ACC112 (cell line): ENCODE data around the gene C1QTNF1.

Source experiments
- H2AFZ ChIP-seq: fragments of 200-600 bp; sonication (generic); one replicate; pipeline ENCODE4 v1.6.0; 2017; ENCODE audit warnings: antibody characterized with exemption, low read length; ENCODE audit not compliant: unreplicated experiment
- H3K27ac ChIP-seq: fragments of 200-600 bp; sonication (generic); 2 replicates; pipeline ENCODE4 v1.5.1; 2014; ENCODE audit warnings: low read depth, mild to moderate bottlenecking, antibody characterized with exemption, low read length, moderate library complexity
- H3K27me3 ChIP-seq: fragments of 200-600 bp; sonication (generic); 2 replicates; pipeline ENCODE4 v1.6.1; 2014; ENCODE audit warnings: mild to moderate bottlenecking, antibody characterized with exemption, low read length, moderate library complexity, mixed read lengths; ENCODE audit not compliant: insufficient read depth
- H3K36me3 ChIP-seq: fragments of 200-600 bp; sonication (generic); 2 replicates; pipeline ENCODE4 v1.6.1; 2016; ENCODE audit warnings: mild to moderate bottlenecking, antibody characterized with exemption, low read length, moderate library complexity, mixed read lengths; ENCODE audit not compliant: insufficient read depth
- H3K4me1 ChIP-seq: fragments of 200-600 bp; sonication (generic); one replicate; pipeline ENCODE4 v1.6.1; 2016; ENCODE audit warnings: low read length, mixed read lengths; ENCODE audit not compliant: insufficient read depth, unreplicated experiment, control insufficient read depth
- H3K4me3 ChIP-seq: fragments of 200-600 bp; sonication (generic); 2 replicates; pipeline ENCODE4 v1.5.1; 2014; ENCODE audit warnings: mild to moderate bottlenecking, low read depth, low read length
- H3K79me2 ChIP-seq: fragments of 200-600 bp; sonication (generic); one replicate; pipeline ENCODE4 v1.6.0; 2016; ENCODE audit warnings: low read length; ENCODE audit not compliant: control insufficient read depth, unreplicated experiment, insufficient read depth

Gene C1QTNF1

GRCh38 chr17:79051306-79051705, 27.3 kb downstream of the C1QTNF1 start:
- H3K79me2 ChIP-seq = no peaks in the 10 kb centered on the region
- H3K4me3 ChIP-seq = no peak overlapping the region
- no peak overlapping the region for H3K27ac ChIP-seq
- no peak overlapping the region for H2AFZ ChIP-seq
- H3K4me1 ChIP-seq = peaks cover 7% of the 10 kb centered on the region
- H3K36me3 ChIP-seq = no peaks in the 10 kb centered on the region
- H3K27me3 ChIP-seq = no peaks in the 10 kb centered on the region

DNA sequence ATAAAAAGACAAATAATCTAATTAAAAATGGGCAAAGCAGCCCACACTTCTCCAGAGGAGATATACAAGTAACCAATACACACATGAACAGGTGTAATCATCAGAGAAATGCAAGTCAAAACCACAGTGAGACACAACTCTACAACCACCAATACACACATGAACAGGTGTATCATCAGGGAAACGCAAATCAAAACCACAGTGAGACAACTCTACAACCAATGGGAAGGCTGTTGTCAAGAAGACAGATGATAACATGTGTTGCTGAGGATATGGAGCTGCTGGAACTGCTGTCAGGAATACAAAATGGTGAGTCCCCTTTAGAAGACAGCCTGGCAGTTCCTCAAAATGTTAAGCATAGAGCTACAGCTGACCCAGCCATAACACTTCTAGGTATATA, 28.2 kb downstream of the C1QTNF1 start:
- no peak overlapping the region for H3K27ac ChIP-seq
- no peaks in the 10 kb centered on the region for H3K27me3 ChIP-seq
- H3K4me3 ChIP-seq = no peak overlapping the region
- H3K36me3 ChIP-seq = no peaks in the 10 kb centered on the region
- peaks cover 3% of the 10 kb centered on the region for H3K4me1 ChIP-seq
- H2AFZ ChIP-seq = no peak overlapping the region
- no peaks in the 10 kb centered on the region for H3K79me2 ChIP-seq

DNA sequence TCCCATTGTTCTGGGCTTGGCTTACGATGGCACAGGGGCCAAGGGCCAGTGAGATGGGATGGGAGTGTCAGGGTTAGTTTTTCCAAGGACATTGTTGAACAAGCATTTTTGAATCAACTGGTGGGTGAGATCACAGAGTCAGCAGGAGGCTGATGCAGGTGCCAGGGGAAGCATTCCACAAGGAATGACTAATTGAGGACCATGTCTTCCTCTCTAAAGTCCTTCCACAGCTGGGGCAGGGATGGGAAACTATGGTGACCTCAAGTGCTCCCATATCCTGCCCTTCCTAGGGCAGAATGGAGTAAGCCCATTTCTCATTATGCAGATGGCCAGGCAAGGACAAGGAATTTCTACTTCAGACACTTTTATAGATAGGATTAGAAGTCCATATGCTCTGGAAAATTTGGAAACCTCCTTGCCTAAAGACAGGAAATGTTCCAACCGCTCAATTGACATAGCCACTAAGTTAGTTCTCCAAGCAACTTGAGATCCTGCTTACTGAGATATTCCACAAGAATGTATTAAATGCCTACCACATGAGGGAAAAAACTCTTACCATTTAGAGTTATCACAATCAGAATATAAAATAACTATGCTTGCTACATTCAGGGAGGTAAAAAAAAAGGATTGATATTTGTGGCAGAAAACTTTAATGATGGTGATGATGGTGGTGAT, 29.4 kb downstream of the C1QTNF1 start:
- Histone ChIP-seq H3K27me3 (no peaks in the 10 kb centered on the region), H3K27ac (no peak overlapping the region), H3K4me3 (no peak overlapping the region), H3K79me2 (no peaks in the 10 kb centered on the region), H3K4me1 (peaks cover 3% of the 10 kb centered on the region), H3K36me3 (no peaks in the 10 kb centered on the region), H2AFZ (no peak overlapping the region)

- Histone ChIP-seq H3K27me3 (no peaks in the 10 kb centered on the region), H3K27ac (no peak overlapping the region), H2AFZ (no peak overlapping the region), H3K4me3 (no peak overlapping the region), H3K4me1 (peaks cover 3% of the 10 kb centered on the region), H3K36me3 (no peaks in the 10 kb centered on the region), H3K79me2 (no peaks in the 10 kb centered on the region)
Measured at GRCh38 chr17:79054200-79054960, 30.4 kb downstream of the C1QTNF1 start.

GRCh38 chr17:79055197-79055596, 31.2 kb downstream of the C1QTNF1 start:
- Histone ChIP-seq H2AFZ (no peak overlapping the region), H3K79me2 (no peaks in the 10 kb centered on the region), H3K4me3 (no peak overlapping the region), H3K27me3 (no peaks in the 10 kb centered on the region), H3K36me3 (no peaks in the 10 kb centered on the region), H3K27ac (no peak overlapping the region), H3K4me1 (peaks cover 3% of the 10 kb centered on the region)

DNA sequence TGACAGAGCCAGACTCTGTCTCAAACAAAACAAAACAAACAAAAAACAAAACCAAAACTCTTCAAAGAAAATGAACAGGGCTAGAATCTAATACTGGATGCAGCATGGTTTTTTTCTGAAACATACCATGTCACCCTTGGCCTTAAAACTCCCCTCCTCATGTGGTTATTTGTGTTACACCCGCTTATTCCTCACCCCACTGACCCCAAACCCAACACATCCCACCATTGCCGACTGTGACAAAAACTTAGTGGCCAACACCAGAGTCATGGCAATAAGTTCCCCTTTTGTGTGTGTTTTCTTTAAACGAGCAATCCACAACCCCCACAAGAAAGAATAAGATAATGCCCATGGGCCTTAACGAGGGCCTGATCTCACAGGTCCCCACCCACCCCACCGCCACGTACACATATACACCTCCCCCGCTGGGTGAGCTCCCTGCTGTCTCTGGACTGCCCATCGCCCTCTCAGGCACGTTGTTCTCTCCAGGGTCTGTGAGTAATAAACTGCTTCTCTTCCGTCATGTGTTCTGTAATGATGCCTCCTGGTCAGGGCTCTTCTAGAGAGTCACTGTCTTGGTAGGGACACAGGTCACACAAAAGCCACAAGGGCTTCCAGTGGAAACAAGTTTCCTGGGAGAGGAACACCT, 33.9 kb downstream of the C1QTNF1 start:
- Histone ChIP-seq H3K27me3 (no peaks in the 10 kb centered on the region), H3K4me1 (peaks cover 3% of the 10 kb centered on the region), H3K4me3 (no peak overlapping the region), H3K36me3 (no peaks in the 10 kb centered on the region), H2AFZ (no peak overlapping the region), H3K27ac (no peak overlapping the region), H3K79me2 (no peaks in the 10 kb centered on the region)

GRCh38 chr17:79062691-79063090, 38.7 kb downstream of the C1QTNF1 start:
- no peaks in the 10 kb centered on the region for H3K79me2 ChIP-seq
- no peak overlapping the region for H3K4me3 ChIP-seq
- H3K4me1 ChIP-seq = no peaks in the 10 kb centered on the region
- H3K27me3 ChIP-seq = no peaks in the 10 kb centered on the region
- H3K36me3 ChIP-seq = no peaks in the 10 kb centered on the region
- H3K27ac ChIP-seq = no peak overlapping the region
- no peak overlapping the region for H2AFZ ChIP-seq

DNA sequence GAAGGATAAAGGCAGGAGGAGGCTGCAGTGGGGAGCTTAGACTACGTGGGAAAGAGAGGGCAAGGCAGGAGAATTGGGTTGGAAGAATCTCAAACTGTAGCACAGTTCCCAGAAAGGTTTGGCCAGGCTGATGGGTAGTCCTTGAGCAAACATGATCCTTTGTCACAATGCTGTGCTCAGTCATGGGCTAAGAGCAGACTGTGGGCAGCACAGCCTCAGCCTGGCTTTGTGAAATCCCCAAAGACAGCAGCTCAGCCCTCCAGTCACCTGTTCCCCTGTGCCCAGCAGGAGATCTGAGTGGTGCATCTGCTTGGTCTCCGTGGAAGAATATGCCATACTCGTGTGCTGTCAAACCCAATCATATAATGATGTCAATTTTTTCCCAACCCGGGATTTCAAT, 40.1 kb downstream of the C1QTNF1 start:
- Histone ChIP-seq H3K79me2 (no peaks in the 10 kb centered on the region), H3K4me1 (no peaks in the 10 kb centered on the region), H3K36me3 (no peaks in the 10 kb centered on the region), H3K27ac (no peak overlapping the region), H3K4me3 (no peak overlapping the region), H2AFZ (no peak overlapping the region), H3K27me3 (no peaks in the 10 kb centered on the region)

- Histone ChIP-seq H3K4me3 (no peak overlapping the region), H3K27ac (no peak overlapping the region), H3K79me2 (no peaks in the 10 kb centered on the region), H3K4me1 (no peaks in the 10 kb centered on the region), H3K36me3 (no peaks in the 10 kb centered on the region), H3K27me3 (no peaks in the 10 kb centered on the region), H2AFZ (no peak overlapping the region)
Measured at GRCh38 chr17:79065105-79065670, 41.2 kb downstream of the C1QTNF1 start.

DNA sequence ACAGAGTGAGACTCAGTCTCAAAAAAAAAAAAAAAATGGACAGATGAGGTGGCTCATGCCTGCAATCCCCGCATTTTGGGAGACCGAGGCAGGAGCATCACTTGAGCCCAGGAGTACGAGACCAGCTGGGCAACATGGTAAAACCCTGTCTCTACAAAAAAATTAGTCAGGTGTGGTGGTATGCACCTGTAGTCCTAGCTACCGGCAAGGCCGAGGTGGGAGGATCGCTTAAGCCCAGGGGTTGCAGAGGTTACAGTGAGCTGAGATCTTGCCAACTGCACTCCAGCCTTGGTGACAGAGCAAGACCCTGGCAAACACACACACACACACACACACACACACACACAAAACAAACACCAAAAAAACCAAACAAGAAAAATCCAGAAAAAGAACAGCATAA, 43.0 kb downstream of the C1QTNF1 start:
- H2AFZ ChIP-seq = no peak overlapping the region
- no peak overlapping the region for H3K27ac ChIP-seq
- H3K79me2 ChIP-seq = no peaks in the 10 kb centered on the region
- no peak overlapping the region for H3K4me3 ChIP-seq
- H3K27me3 ChIP-seq = no peaks in the 10 kb centered on the region
- no peaks in the 10 kb centered on the region for H3K4me1 ChIP-seq
- no peaks in the 10 kb centered on the region for H3K36me3 ChIP-seq
